NCI-H1436 (cell line): ENCODE measurements around the gene PHGDH.
A peak's percentile ranks its signal among the peaks of the same experiment; 100 is the strongest.
"Not testable (repeated sequence)": the region's sequence is repeated elsewhere in the genome, so short reads cannot be mapped to it uniquely, and the experiment has no call there.

Experiments
- DNase-seq: peaks from one replicate; lab custom pipeline; 2025; lab: John Stamatoyannopoulos, UW

Gene PHGDH

DNA sequence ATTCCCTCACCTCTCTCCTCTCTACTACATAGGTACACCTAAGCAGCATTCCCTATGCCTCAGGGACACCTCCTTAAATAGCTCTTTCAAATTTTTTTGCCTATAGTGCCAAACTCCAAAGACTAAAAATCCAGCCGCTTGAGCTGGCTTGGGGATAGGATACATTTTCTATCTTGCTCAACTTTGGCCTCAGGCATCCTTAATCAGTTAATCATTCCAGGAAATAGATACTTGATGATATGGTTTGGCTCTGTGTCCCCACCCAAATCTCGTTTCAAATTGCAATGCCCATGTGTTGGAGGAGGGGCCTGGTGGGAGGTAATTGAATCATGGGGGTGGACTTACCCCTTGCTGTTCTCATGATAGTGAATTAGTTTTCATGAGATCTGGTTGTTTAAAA is 11.4 kb upstream of the PHGDH start:
- no peak for DNase-seq

DNA sequence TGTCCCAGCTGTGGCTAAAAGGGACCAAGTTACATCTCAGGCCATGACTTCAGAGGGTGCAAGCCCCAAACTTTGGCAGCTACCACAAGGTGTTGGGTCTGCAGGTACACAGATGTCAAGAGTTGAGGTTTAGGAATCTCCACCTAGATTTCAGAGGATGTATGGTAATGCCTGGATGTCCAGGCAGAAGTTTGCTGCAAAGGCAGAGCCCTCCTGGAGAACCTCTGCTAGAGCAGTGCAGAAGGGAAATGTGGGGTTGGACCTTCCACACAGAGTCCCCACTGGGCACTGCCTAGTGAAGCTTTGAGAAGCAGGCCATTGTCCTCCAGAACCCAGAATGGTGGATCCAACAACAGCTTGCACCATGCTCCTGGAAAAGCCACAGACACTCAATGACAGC is 10.1 kb upstream of the PHGDH start:
- no peak for DNase-seq

DNA sequence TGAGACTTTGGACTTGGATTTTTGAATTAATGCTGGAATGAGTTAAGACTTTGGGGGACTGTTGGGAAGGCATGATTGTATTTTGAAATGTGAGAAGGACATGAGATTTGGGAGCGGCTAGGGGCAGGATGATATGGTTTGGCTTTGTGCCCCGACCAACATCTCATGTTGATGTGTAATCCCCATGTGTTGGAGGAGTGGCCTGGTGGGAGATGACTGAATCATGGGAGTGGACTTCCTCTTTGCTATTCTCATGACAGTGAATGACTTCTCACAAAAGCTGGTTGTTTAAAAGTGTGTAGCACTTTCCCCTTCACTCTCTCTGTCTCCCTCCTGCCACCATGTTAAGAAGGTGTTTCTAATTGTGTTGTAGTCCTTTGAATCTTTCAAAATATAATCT is 9.3 kb upstream of the PHGDH start:
- DNase-seq = no peak

DNA sequence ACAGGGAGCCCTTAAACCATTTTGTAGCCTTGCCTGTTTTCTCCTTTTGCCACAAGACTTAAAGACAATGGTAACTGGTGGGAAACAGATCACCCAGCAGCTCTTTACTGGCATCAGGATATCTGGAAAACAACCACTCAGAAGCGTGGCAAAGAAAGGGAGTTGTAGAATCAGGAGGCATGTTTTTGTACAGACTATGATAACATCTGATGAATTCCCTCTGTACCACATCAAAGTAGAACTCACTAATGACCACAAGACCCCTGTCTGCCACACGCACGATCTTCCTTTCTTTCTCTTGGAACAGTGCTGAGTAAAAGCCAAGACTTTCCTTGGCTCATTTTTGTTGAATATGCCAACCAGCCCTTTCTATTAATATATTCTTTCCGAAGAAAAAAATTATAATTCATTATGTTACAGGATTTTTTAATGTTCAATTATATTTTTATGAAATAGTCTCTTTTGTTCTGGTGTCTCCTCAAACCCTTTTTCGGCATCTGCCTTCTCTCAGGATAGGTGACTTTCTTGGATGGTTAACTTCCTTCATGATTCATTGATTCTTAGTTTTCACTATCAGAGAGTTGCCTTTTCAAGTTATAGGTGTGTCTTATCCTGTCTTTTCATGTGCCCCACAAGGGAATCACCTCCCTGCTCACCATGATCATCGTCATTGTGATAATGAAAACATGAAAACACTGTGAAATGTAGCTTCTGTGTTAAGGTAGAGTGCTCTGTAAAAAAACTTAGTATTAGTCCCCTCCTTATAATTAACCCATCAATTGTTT is 7.9 kb upstream of the PHGDH start:
- DNase-seq = no peak

DNA sequence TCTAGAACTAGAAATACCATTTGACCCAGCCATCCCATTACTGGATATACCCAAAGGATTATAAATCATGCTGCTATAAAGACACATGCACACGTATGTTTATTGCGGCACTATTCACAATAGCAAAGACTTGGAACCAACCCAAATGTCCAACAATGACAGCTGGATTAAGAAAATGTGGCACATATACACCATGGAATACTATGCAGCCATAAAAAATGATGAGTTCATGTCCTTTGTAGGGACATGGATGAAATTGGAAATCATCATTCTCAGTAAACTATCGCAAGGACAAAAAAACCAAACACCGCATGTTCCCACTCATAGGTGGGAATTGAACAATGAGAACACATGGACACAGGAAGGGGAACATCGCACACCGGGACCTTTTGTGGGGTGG is 5.1 kb upstream of the PHGDH start:
- DNase-seq = not testable (repeated sequence)

DNA sequence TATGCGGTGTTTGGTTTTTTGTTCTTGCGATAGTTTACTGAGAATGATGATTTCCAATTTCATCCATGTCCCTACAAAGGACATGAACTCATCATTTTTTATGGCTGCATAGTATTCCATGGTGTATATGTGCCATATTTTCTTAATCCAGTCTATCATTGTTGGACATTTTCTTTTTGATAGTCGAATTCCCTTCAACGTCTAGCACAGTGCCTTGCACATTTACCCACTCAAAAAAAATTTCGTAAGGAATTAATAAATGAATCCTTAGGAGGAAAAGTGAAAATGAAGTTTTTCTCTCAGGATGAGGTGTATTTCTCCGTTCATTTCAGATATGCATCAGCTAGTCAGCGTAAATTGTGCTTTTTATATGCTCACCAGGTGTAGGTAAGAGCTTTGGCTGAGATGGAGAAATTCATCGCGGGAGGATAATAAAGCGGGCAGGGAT is 354 bp upstream of the PHGDH start:
- not testable (repeated sequence) for DNase-seq

DNA sequence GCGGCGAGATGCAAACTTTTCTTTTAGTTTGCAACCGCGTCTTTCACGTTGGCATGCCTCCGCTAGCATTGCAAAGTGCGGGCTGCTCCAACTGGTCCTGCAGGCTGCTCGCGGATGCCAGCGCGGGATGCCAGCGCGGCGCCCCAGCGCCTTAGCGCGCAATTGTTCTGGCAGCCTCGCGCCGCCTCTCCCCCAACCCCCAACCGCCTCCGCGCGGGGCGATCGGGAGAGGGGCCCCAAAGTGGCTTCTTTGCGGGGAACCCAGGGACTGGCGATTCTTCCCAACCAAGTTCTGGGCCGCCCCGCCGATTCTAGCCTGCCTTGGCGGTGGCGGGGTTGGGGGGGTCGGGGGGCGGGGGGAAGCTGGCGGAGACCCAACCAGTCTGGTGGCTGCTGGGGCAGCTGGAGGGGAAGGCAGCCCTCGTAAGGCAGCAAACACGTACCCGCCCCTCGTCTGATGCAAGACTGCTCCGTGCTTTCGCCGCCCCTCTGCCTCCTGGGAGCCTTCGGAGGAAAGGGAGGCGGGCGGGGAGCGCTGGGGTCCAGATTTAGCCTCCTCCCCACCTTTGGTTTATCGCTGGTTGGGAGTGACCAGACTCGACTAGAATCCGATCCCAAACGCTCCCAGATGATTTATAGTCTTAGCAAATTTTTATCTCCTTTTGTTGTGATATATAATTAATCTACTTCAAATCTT is 756 bp downstream of the PHGDH start:
- DNase-seq = peak; percentile 81

DNA sequence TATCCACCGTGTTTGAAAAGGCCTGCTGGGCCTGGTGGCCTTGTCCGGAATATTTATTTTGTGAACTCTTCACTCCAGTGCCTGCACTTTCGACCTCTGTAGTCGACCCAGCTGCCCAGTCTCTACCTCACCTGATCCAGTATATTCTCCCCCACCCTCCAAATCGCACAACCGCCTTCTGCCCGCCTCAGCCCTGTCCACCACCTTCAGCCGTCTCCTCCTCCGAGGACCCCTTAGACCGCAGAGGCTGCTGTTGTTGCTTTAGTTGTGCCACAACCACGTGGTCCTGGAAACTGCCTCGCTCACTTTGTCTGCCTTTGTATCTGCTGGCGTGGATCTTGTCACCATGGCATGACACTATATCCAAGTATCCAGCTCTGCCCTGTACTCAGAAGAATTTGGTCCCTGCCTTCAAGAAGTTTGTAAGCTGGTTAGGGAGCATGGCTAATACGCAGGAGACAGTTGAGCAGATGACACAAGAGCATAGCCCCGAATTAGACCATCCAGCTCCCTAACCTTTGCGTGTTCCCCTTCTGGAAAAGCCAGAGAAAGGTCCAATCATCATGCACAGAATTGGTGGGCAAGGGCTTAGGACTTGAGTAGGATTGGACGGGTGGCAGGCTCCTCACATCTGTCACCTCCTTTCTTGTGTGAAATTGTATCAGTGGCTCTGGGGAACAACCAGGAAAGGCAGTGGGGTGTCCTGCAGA is 1.5 kb downstream of the PHGDH start:
- no peak for DNase-seq

DNA sequence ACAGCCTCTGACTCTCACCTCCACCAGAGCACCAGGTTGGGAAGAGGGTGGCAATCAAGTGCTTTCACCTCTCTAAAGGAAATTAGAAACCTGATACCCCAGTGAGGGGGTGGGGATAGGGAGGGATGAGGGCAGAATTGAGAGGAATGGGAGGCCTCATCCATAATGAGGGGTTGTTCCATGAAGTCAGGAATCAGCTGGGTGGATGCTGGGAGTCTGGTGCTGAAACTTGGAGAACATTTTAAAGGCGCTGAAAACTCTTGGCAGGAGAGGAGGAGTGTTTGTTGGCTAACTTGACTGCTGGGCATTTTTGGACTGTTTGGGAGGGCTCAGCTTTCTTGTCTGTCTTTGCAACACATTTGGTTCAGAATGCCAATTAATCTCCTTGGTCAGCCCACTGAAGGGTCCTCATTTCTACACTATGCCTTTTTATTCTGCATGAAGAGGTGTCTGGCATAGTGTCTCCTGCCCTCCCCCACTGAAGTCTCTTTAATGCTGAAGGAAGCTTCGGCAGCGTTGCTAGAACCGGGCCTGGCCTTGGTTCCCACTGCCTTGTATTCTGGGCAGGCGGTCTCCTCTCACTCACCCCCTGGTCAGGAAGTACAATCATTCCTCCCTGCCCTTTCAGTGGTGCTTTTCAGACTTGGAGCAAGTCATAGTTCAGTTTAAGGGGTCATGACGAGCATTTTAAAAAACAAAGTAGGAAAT is 2.2 kb downstream of the PHGDH start:
- DNase-seq = no peak

DNA sequence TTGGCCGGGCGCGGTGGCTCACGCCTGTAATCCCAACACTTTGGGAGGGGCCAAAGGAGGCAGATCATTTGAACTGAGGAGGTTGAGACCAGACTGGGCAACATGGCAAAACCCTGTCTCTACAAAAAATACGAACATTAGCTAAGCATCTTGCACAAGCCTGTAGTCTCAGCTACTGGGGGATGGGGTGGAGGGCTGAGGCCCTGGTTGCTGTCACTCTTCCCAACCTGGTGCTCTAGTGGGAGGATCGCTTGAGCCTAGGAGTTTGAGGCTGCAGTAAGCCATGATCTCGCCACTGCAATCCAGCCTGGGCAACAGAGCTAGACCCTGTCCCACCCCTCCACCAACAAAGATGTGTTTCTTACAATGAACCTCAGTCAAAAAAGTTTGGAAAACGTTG is 2.8 kb downstream of the PHGDH start:
- no peak for DNase-seq

DNA sequence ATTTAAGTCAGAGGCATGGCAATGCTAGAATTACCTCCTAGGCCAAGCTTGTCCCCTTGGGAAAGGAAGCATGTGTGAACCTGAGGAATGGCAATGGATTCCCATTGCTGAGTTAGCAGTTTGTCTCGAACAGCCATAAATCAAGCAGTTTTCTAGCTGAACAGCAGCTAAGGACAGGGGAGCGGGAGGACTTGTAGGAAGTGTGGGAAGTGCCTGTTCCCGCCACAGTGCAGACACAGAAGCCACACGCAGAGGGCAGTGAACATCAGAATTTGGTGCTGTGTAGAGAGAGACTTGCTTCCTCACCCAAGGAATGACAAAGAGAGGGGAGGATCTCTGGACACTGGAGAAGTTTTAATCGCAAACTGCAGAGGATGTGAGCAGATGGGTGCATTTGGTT is 3.8 kb downstream of the PHGDH start:
- DNase-seq = no peak

DNA sequence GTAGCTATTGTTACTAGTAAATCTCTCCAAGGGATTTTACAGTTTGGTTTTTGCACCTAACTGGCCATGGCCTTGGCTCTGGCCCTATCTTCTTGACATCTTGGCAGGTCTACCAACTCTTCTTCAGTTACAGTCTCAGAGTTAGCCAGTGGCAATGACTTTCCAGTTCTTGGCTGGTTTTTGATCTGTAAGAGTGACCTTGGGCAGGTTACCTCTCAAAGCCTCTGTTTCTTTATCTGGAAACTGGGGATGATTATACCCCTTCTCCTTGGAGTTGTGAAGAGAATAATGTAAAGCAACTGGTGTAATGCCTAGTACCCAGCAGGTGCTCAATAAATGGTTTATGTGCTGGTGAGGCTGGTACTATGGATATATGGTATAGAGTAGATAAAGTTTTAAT is 6.7 kb downstream of the PHGDH start:
- DNase-seq = no peak

DNA sequence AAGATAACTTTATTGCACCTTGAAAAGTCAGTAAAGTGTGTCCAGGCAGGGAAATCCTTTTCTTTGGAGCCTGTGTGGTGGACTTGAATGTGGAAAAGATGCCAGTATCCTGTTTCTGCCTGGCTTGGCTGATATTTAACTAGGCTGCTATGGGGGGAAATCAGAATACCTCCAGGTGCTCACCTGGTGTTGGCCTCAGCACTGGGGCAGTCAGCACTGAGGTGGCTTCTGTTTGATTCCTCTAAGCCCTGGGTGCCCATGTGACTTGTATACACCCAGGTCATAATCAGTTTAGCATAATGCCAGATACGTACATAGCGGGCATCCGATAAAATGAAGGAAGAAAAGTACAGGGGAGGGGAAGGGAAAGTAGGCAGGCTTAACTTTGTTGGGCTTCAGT is 7.2 kb downstream of the PHGDH start:
- DNase-seq = no peak

DNA sequence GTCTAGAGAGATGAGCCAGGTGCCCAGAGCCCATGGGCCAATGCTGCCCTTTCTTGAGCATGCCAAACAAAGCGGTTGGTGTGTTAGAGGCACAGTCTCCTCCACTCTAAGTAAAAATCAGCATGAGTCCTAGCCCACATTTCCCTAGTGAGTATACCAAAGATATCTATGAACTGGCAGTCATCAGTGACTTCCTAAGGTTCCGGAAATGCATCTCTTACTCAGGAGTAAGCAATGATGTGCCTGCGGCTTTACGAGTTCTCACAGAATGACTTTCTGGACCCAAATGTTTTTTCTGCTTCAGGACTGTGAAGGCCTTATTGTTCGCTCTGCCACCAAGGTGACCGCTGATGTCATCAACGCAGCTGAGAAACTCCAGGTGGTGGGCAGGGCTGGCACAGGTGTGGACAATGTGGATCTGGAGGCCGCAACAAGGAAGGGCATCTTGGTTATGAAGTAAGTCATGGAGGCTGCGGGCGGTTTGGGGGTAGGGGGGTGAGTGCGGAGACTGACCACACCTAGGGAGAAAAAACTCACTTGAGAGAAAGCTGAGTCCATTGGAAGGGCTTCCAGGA is 9.2 kb downstream of the PHGDH start:
- DNase-seq = no peak

DNA sequence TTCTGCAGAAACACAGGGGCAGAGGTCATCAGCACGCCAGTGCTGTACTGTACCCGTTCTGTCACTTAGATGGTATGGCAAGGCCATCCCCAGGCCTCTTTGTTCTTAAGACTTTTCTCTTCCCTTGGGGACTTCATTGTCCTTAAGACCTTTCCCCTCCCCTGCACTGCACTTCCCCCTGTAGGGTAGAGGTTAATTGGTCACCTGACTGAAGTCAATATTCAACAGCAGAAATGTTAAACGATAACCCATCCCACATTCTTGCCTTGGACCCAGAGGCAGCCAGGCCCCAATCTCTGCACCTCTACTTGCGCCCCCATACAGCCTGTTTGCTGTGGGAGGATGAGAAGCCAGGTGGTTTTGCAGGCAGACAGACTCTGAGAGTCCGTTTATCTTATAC is 10.2 kb downstream of the PHGDH start:
- DNase-seq = no peak

DNA sequence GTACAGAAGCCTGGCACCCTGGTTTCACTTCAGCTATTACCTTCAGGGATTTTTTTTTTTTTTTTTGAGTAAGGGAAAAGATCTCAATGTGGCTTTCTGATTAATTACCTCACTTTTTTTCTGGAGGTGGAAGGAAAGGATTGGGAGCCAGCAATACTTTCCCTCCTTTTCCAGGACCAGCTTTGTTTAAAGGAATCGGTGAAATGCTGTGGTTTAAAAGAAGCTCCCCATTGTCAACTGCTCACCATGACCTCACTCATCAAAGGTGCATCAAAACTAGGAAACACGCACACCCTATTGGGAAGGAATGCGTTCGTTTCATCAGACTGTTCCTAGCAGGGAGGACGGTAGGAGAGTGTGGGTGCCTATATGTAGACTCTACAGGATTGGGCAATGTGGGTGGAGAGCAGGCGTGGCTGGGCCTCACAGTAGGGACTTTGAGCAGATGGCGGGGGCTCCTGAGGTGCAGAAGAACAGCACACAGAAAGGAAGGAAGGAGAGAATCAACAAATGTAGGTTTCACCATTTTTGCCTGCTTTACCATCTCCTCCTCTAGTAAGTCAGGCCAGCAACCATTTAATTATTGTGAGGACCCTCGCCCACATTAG is 13.0 kb downstream of the PHGDH start:
- no peak for DNase-seq

DNA sequence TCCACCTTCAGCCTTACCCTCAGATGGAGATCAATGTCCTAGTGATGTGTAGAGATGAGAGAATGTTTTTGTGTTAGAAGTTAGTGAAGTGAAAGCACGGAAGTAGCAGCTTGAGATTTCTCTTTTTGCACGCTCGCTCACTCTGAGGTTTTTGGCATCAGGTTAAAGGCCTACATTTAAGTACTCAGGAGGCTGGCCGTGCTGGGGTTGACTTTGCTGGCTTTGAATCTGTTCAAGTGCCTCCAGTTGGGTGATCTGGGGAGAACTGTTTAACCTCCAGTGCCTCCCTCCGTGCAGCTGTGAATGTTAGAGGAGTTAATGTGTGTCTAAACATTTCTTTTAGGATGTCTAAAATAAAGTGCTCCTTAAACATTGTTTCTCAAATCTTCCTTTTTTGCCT is 13.9 kb downstream of the PHGDH start:
- DNase-seq = no peak

DNA sequence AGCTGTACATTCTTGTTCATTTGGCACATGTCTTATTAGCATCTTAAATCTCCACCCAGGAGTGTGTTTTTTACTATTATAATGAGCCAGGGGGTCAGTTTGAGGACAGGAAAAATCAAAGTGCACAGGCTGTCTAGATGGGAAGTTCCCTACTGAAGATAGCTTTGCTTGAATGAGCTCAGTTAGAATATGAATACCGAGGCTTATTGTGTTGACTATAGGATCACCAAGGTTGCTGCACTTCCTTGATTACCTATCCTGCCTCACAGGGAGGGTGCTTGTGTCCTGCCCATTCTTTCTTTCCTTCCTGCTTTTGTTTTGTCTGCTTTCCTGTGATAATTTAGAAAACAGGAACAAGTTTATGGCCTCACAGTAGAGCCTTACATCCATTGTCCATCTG is 16.3 kb downstream of the PHGDH start:
- no peak for DNase-seq

DNA sequence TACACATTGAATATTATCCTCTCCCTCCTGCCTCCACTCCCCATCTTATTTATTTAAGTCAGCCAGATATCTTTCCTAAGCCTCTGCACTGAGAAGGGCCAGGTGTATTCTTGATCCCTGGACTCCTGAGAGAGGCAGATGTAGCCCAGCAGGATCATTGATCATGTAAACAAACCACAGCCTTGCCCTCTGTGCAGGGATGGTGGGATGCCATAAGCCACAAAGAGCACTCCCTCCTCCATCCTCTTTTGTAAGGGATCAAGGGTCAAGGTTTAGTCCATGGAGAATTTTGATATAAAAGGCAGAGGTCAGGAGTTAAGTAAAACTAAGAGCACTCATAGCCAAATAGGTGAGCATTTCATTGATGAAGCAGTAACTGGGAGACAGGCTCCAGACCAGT is 17.3 kb downstream of the PHGDH start:
- DNase-seq = no peak

DNA sequence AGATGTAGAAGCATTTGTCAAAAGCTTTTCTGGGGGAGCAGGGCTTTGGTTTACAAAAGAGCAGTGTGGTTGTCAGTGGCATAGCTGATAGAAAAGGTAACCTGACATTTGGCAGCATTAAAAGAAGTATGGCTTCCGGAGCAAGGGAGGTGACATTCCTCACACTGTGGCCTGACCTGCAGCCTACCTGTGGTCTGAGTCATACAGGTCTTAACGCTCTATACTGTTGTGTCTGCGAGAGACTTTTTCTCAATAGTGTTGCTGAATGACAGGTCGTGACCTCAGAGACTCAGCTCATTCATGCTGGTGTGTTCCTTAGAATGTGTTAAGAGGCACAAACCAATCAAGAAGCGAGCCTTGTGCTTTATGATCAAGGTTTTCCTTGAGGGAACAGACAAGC is 19.3 kb downstream of the PHGDH start:
- DNase-seq = no peak

DNA sequence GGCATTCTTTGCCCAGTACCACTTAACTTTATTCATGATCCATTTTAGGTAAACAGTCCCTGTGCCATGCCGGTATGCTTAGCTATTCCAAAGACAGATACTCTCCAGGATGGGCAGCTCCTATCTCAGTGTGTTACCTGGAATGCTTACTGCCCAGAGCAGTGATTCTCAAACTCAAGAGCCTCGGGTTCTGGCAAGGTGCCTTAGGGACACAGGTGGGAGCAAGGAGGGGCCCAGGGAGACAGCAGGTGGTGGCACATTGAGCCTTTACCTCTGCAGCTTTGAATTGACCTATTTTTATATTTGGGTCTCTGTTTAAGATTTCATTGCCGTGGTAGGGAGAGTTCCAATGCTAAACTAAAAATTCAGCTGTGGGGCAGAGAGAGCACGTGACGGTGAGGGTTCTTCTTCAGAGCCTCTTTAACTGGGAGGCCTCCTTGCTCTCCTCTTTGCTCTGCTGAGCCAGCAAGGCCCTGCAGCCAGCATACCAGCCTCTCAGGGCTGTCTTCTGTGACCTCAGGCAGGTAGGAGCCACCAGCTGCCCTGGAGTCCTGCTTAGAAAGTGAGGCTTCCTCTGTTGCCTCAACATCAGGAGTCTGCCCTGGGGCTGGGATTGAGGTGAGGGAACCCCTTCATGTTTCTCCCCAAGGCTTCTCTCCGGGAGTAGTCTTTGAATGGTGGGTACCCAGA is 20.2 kb downstream of the PHGDH start:
- DNase-seq = no peak
